ENCODE measurements around the gene ACOT11. TPM values are rescaled to one million over a fixed set of nuclear protein-coding genes. Genes with fewer than 3 reads are reported as not detected.
A peak's percentile ranks its signal among the peaks of the same experiment; 100 is the strongest.

ACOT11 gene
- total and polyA plus RNA-seq, 2 donors from 2014 or later = 24.6 to 31.1 TPM

DNA sequence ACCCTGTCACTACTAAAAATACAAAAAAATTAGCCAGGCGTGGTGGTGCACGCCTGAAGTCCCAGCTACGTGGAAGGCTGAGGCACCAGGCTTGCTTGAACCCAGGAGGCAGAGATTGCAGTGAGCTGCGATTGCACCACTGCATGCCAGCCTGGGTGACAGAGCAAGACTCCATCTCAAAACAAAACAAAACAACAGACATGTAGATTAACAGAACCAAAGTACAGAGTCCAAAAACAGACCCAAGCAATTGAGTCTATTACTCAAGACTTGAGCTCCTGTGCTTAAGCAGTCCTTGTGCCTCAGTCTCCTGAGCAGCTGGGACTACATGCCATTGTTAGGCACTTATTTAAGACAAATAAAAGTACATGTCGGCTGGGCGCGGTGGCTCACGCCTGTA lies 9.5 kb upstream of the ACOT11 start:
- intact Hi-C loops (cut with DNase I) = no loop called here

DNA sequence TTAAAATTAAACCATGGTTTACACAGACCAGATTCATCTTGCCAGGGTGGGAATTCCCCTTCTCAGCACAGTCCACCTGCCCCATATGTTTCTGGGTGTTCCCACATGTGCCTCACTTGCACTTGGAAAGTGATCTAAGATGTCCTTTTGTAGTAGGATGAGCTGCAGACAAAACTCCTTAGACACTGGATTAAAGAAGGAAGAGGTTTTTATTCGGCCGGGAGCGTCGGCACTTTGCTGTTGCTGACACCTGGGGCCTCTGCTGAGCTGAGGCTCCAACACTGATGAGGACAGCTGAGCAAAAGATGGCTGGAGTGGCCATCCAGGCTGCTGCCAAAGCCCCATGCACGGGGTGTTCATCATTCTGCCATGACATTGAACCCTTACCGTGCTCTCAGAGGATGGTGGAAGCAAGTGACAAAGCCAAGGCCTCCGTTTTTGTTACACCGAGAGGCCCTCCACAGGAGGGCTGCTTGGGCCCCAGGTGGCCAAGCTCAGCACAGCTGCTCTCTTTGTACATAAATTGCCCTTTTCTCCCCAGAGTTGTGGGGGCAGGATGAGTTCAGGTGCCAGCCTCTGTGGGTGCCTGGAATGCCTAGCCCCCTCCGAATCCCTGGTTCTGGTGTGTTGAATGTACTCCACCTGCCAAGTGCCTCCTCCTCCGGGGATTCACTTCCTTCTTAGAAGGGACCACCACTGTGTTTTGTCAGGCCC lies 7.3 kb upstream of the ACOT11 start:
- Histone ChIP-seq H3K27me3 (ENCODE audit: control insufficient read depth, insufficient read depth, low read length) (no peaks in the 10 kb centered on the region), H3K4me3 (ENCODE audit: low read length in 3 of 3) (no peak overlapping the region), H3K27ac (ENCODE audit: low read depth in 2 of 2, low read length in 2 of 2) (no peak overlapping the region), H3K9me3 (ENCODE audit: control insufficient read depth in 2 of 3, insufficient read depth in 1 of 3, low read length in 3 of 3) (no peaks in the 10 kb centered on the region), H3K9ac (ENCODE audit: low read length in 3 of 3) (no peak overlapping the region), H3K36me3 (ENCODE audit: control insufficient read depth in 2 of 3, insufficient read depth in 3 of 3, low read length in 3 of 3) (no peaks in the 10 kb centered on the region), H3K4me1 (ENCODE audit: control insufficient read depth in 2 of 3, insufficient read depth in 2 of 3, low read depth in 1 of 3, low read length in 3 of 3) (peaks cover 0 to 6% (median 0%) of the 10 kb centered on the region in 3 donors)
- no peak for DNase-seq
- TF ChIP-seq, protein P1, sequence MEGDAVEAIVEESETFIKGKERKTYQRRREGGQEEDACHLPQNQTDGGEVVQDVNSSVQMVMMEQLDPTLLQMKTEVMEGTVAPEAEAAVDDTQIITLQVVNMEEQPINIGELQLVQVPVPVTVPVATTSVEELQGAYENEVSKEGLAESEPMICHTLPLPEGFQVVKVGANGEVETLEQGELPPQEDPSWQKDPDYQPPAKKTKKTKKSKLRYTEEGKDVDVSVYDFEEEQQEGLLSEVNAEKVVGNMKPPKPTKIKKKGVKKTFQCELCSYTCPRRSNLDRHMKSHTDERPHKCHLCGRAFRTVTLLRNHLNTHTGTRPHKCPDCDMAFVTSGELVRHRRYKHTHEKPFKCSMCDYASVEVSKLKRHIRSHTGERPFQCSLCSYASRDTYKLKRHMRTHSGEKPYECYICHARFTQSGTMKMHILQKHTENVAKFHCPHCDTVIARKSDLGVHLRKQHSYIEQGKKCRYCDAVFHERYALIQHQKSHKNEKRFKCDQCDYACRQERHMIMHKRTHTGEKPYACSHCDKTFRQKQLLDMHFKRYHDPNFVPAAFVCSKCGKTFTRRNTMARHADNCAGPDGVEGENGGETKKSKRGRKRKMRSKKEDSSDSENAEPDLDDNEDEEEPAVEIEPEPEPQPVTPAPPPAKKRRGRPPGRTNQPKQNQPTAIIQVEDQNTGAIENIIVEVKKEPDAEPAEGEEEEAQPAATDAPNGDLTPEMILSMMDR (IDR thresholded peaks at IDR 0.05; ENCODE audit: borderline replicate concordance, extremely low read depth, insufficient read depth) = no peak
- intact Hi-C loops (cut with DNase I) = no loop called here
- no peak for FAIRE-seq

More for the DNA sequence above, 9.5 kb upstream of the ACOT11 start:
- Histone ChIP-seq H3K9me3 (ENCODE audit: control insufficient read depth in 2 of 3, insufficient read depth in 1 of 3, low read length in 3 of 3) (no peaks in the 10 kb centered on the region), H3K9ac (ENCODE audit: low read length in 3 of 3) (no peak overlapping the region), H3K36me3 (ENCODE audit: control insufficient read depth in 2 of 3, insufficient read depth in 3 of 3, low read length in 3 of 3) (no peaks in the 10 kb centered on the region), H3K4me1 (ENCODE audit: control insufficient read depth in 2 of 3, insufficient read depth in 2 of 3, low read depth in 1 of 3, low read length in 3 of 3) (peaks cover 0 to 6% (median 0%) of the 10 kb centered on the region in 3 donors), H3K27me3 (ENCODE audit: control insufficient read depth, insufficient read depth, low read length) (no peaks in the 10 kb centered on the region), H3K4me3 (ENCODE audit: low read length in 3 of 3) (no peak overlapping the region), H3K27ac (ENCODE audit: low read depth in 2 of 2, low read length in 2 of 2) (no peak overlapping the region)
- TF ChIP-seq, protein P1 (IDR thresholded peaks at IDR 0.05; ENCODE audit: borderline replicate concordance, extremely low read depth, insufficient read depth) = no peak
- no peak for DNase-seq
- no peak for FAIRE-seq

DNA sequence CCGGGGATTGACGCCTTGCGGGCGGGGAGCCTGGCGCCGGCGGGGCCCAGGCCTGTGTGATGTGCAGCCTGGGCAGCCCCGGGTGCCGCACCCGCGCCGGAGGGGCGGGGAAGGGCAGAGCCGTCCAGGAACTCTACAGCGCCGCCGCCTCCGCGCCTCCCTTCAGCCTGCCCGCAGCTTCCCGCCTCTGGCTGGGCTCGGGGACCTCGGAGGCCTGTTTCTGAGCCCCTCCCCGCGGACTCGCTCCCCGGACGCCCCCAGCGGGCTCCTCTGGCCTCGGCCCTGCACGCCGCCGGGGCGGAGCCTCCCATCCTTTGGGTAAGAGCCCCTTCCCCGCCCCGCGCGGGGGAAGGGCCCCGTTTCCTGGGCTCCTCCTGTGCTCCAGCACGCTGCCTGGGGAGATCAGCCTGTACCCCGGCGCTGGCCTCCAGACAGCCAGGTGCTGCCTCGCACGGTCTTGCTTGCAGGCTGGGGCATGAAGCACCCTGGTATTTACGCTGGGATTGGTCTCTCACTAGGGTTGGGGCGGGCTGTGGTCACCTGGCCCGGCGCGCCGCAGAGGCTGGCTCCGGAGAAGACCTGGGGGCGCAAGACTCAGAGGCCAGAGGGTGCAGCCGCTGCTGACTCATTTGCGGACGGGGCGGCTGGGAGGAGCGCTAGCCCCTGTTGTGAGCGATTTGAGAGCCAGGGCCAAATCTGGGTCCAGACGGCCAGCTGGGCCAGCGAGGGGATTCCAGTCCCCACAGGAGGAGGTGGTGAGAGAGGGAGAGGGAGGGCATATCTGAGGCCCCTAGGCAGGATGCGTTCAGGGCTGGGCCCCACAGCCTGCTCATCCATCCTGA lies 5.7 kb upstream of the ACOT11 start:
- no peaks in the 10 kb centered on the region for H3K9me3 ChIP-seq (ENCODE audit: control insufficient read depth in 2 of 3, insufficient read depth in 1 of 3, low read length in 3 of 3)
- intact Hi-C loops (cut with DNase I) = no loop called here
- H3K36me3 ChIP-seq (ENCODE audit: control insufficient read depth in 2 of 3, insufficient read depth in 3 of 3, low read length in 3 of 3) = no peaks in the 10 kb centered on the region
- TF ChIP-seq, protein P1 (IDR thresholded peaks at IDR 0.05; ENCODE audit: borderline replicate concordance, extremely low read depth, insufficient read depth) = no peak
- no peaks in the 10 kb centered on the region for H3K27me3 ChIP-seq (ENCODE audit: control insufficient read depth, insufficient read depth, low read length)
- H3K4me1 ChIP-seq (ENCODE audit: control insufficient read depth in 2 of 3, insufficient read depth in 2 of 3, low read depth in 1 of 3, low read length in 3 of 3) = peaks cover 0 to 8% (median 0%) of the 10 kb centered on the region in 3 donors
- H3K27ac ChIP-seq (ENCODE audit: low read depth in 2 of 2, low read length in 2 of 2) = peak overlapping the region; percentile 22 to 68
- H3K9ac ChIP-seq (ENCODE audit: low read length in 3 of 3) = peak overlapping the region in 1 of 3 donors; percentile 51
- FAIRE-seq (no peak), DNase-seq (peak; percentile 81 to 90 (median 88))
- H3K4me3 ChIP-seq (ENCODE audit: low read length in 3 of 3) = peak overlapping the region in 2 of 3 donors; percentile 13 to 53
